Central memory CD4-positive, alpha-beta T cell (primary cell): ENCODE data around the gene CLDN5.

Source experiments
- DNase-seq: peaks from one replicate; pipeline ENCODE4 v3.0.0; 2022

Gene CLDN5

DNA sequence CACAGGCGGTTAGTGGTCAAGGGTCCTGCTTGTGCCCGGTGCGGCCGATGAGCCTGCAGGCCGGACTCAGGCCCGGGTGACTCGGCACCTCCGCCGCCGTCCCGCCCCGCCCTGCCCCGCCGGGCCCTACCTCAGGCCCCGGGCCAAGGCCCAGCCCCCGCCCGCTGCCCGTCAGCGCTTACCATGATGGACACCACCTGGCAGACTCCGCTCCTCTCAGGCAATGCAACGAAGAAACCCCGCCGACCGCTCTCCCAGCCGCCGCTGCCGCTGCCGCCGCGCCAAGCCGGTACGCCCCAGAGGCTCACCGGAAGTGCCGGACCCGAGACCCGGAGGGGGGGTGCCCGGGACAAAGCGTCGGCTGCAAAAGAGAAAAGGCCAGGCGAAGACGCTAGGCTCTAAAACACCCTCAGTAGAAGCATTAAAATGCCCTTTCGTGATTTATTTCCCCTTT lies 45.3 kb downstream of the CLDN5 start, which contains the start of gene UFD1:
Gene UFD1, minus strand, starts transcription at position 293 of the 454 bp plus-strand sequence. Its CDS starts 108 bp downstream, at position 185.
- DNase-seq: peak; percentile 80

DNA sequence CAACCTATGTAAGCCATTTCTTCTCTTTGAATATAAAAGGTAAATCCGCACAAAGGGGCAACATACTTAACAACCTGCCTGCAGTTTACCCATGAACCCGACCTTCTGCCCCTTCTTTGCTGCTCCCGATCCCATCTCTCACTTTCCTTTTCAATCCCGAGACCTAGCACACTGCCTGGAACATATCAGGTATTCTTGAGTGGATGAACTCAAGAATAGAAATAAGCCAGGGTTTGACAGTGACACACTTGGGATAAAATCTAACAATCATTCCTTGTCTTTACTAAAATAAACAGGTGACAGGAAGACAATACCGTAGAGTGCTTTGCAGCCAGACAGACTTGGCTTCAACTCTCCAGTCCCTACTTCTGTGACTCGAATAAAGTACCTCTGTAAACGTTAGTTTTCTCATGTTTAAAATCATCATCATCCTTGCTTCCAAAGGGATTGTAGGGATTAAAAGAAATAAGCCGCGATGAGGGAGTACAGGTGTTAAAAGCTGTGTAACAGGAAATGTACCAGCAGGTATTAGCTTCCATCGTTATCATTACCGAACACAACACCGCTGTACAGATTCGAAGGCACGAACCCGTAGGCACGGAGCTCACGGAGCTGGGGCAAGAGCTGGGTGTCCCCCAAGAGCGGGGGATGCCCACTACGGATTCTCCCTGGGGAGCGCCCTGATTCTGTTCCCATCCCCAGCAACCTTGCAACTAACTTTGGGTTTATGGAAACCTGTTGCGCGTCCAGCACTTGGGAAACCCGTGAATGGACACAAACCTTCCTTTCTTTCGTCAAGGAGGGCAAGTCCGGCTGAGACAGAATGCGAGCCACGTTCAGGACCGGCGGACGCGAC lies 45.9 kb downstream of the CLDN5 start:
- DNase-seq: peak; percentile 18

- DNase-seq: peak; percentile 8
These were observed 46.7 kb downstream of the CLDN5 start for GRCh38 chr22:19477321-19478044.

DNA sequence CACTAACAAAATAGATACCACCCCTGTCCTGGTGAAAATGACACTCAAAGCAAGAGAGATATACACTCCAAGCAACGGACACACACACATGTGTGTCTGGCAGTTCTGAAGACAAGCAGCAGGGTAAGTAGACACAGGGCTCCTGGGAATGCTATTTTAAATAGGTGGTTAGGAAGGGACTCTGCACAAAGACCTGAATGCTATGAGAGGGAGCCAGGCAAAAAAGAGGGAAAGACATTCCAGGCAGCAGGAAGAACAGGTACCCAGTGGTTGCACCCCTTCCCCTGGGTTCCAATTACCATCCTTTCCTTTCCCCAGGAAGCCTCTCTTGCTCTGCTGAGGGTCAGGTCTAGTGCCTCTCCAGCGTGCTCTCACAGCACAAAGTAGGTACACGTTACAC lies 48.2 kb downstream of the CLDN5 start:
- DNase-seq: no peak

DNA sequence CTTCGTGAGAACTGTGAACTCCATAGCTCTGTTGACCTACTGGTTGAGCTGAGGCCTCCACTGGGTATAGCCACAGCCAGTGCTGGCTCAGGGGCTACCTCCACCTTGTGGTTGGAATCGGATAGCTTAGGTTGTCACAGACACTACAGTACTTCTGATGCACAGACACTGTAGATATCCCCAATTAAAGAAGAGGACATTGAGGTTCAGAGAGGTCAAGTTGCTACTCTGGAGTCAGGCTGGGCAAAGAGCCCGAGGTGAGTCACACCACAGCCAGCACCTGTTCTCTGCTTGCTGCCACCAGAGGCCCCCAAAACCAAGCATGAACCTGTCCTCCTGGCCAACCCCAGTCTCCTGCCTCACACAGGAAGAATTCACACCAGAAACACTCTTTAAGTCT lies 50.6 kb downstream of the CLDN5 start:
- no peak for DNase-seq
